GM12873 (cell line): ENCODE measurements around the gene DOCK9.

Source experiments
- TF ChIP-seq, protein P1 (sequence below): IDR thresholded peaks from 2 replicates; pipeline ENCODE4 v1.5.1; 2012; ENCODE audit warnings: low read depth, mild to moderate bottlenecking, moderate library complexity, low read length, control low read depth; ENCODE audit not compliant: insufficient read depth; ENCODE audit errors: missing control alignments

DOCK9 gene

DNA sequence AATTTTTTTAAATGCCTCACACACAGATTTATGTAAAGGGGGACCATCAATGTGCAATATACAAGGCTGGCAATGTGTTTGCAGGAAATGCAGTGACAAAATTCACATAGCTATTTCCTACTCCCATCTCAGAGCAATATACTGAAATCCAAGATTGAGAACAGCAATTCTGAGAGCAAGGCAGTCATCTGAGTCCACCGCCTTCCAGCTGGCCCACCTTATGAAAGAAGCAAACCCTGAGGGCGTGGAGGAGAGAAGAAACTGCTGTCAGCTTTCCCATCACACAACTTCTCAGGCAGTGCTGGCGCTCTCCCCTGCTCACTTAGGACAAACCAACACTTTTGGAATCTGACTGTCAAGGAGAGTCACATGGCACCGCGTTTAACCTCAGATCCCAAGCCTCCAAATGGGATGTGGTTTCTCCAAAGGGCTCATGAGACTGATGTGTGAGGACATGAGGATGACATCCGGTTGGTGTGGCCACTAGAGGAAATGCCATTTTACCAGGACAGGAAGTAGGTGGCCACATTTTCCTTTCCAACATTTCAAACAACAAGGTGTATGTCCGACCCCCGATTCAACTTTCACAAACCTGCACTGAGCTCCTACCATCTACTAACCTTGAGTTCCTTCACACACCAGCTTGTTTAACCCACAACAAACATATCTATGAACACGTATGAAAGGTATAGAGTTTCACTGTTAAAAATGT is 3.7 kb upstream of the DOCK9 start:
- TF ChIP-seq, protein P1, sequence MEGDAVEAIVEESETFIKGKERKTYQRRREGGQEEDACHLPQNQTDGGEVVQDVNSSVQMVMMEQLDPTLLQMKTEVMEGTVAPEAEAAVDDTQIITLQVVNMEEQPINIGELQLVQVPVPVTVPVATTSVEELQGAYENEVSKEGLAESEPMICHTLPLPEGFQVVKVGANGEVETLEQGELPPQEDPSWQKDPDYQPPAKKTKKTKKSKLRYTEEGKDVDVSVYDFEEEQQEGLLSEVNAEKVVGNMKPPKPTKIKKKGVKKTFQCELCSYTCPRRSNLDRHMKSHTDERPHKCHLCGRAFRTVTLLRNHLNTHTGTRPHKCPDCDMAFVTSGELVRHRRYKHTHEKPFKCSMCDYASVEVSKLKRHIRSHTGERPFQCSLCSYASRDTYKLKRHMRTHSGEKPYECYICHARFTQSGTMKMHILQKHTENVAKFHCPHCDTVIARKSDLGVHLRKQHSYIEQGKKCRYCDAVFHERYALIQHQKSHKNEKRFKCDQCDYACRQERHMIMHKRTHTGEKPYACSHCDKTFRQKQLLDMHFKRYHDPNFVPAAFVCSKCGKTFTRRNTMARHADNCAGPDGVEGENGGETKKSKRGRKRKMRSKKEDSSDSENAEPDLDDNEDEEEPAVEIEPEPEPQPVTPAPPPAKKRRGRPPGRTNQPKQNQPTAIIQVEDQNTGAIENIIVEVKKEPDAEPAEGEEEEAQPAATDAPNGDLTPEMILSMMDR = no peak

DNA sequence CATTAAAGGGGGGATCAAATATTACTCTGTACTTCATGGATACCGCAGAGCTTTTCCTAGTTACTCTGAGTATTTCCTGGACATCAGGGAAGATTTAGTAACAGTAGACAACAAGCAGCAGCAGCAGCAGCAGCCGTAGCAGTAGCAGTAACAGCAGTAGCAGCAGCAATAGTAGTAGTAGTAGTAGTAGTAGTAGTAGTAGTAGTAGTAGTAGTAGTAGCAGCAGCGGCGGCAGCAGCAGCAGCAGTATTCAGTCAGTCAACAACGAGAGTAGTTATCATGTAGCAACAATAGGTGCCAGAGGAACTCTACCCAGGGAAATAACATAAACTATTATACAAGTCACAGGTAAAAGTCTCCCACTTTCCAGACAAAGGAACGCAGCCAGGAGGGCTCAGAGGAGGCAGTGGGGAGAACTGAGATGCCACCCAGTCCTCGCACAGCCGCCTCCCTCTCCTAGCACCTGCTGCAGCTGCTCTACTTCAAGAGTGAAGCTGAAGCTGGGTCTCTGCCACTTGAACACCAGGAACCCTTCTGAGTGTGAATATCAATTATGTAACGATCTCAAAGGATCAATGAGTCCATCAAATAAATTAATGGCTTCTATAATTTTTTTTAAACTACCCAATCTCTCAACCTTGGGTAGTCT is 1.3 kb upstream of the DOCK9 start:
- TF ChIP-seq, protein P1 = no peak

DNA sequence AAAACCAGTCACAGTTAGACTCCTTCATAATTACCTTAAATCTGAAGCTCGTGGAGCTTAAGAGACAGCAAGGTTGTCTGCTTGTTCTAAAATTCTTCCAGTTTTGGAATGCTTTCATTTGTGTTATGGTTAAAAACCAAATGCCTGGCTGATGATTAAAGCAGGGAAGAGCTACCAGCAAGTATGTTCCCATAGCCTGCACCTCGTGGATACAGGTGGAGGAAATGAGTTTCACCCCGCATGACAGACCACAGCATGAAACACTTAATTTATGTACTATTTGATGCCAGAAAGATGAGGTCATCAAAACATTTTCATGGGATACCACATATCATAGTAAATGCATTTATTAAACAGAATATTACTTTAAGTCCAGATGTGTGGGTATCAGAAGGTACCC is 416 bp upstream of the DOCK9 start:
- TF ChIP-seq, protein P1 = no peak

DNA sequence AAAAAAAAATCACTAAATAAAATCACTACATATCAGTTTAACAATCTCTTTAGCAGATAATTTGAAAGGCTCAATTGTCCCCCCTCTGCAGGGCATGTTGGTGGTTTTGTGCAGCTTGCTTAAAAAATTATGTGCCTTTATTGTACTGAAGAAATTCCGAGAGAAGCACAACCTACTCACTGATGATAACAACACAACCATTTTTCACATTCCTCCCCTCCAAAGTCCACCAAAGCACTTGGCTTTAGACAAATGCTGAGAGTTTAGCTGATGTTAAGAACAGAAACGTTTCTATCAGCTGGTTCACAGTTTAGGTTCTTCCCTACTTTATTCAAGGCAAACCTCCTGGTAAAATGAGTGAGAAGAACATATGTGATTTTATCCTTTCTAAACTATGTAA is 923 bp downstream of the DOCK9 start:
- TF ChIP-seq, protein P1 = no peak

DNA sequence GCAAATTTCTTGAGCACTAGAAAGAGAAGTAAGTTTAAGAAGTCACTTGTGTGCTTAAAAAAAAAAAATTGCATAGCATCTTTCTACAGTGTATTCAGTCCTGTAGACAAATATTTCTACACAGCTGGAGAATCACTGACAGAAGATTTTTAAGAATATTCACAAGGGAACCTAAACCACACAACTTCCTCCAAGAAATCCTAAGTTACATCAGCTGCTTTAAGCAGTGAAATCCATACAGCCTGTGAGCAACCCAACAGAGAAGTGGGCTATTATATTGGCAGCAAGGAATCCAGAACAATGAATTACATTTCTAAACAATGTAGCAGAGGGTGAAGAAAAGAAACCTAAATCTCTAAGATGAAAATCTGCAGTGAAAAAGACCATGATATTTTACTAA is 1.5 kb downstream of the DOCK9 start:
- TF ChIP-seq, protein P1 = no peak

DNA sequence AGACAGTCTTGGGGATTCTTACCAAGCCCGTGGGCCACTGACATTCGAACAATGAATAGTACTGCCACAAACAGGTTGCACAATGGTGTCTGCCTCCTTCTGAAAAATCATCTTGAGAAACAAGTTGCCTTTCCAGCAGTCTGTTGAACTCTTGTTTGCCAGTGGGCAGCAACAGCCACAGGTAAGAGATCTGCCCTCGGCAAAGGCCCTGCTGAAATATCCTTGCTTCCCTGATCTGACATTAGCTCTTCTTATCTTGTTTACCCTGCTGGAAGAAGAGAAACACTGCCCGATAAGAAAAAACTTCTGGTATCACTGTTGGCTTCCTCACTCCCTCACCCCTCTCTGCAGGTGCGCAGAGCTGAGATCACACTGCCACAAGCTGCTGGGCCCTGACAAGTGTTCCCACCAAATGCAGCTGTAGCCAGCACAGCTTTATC is 2.0 kb downstream of the DOCK9 start:
- TF ChIP-seq, protein P1 = no peak

DNA sequence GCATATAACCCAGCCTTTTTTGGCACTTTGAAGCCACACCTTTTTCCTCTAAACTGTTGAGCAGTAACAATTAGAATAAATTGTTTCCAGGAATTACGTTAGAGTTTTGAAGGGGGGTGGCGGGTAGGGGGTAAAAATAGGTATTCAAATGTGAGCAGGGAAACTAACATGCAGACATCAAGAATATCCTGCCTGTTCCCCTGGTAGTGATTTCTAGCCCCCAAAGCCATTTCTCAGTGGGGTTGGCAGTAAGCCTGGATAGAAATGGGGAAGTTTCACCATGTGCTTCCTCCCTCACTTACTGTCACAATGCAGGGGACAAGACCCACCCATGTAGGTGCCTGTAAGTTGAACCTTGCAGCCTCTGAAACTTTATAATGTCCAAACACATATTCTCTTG is 3.8 kb downstream of the DOCK9 start:
- TF ChIP-seq, protein P1 = no peak
